Subcutaneous abdominal adipose tissue (tissue), 5 donors: ENCODE results near the gene DUSP7.
"Not testable (repeated sequence)": the region's sequence is repeated elsewhere in the genome, so short reads cannot be mapped to it uniquely, and the experiment has no call there.

ENCODE experiments used
- H3K27ac ChIP-seq: one replicate; pipeline ENCODE4 v1.7.0; 2013; ENCODE audit warnings: low read depth, mild to moderate bottlenecking, inconsistent platforms, low read length, moderate library complexity
- H3K27me3 ChIP-seq, 5 donors: one replicate each; pipeline ENCODE4 v1.7.0; 2013; ENCODE audit warnings: low read length in 5 of 5, inconsistent platforms in 1 of 5; ENCODE audit not compliant: control insufficient read depth in 5 of 5, insufficient read depth in 4 of 5
- H3K36me3 ChIP-seq, 5 donors: one replicate each; pipeline ENCODE4 v1.7.0; 2013; ENCODE audit warnings: low read length in 5 of 5; ENCODE audit not compliant: control insufficient read depth in 5 of 5, insufficient read depth in 5 of 5
- H3K4me1 ChIP-seq, 5 donors: one replicate each; pipeline ENCODE4 v1.7.0; 2013; ENCODE audit warnings: low read length in 5 of 5, mild to moderate bottlenecking in 3 of 5, moderate library complexity in 1 of 5; ENCODE audit not compliant: control insufficient read depth in 5 of 5, insufficient read depth in 5 of 5
- H3K4me3 ChIP-seq, 5 donors: one replicate each; pipeline ENCODE4 v1.7.0; 2013; ENCODE audit warnings: low read length in 5 of 5, low read depth in 1 of 5
- H3K9ac ChIP-seq, 5 donors: one replicate each; pipeline ENCODE4 v1.7.0; 2013; ENCODE audit warnings: low read length in 5 of 5, mild to moderate bottlenecking in 4 of 5, moderate library complexity in 3 of 5
- H3K9me3 ChIP-seq, 5 donors: one replicate each; pipeline ENCODE4 v1.7.0; 2013; ENCODE audit warnings: low read length in 5 of 5; ENCODE audit not compliant: control insufficient read depth in 5 of 5
- donor health status: healthy.
- donor health status: healthy.
- donor health status: healthy.
- donor health status: healthy.
- donor health status: healthy.

DUSP7 gene

DNA sequence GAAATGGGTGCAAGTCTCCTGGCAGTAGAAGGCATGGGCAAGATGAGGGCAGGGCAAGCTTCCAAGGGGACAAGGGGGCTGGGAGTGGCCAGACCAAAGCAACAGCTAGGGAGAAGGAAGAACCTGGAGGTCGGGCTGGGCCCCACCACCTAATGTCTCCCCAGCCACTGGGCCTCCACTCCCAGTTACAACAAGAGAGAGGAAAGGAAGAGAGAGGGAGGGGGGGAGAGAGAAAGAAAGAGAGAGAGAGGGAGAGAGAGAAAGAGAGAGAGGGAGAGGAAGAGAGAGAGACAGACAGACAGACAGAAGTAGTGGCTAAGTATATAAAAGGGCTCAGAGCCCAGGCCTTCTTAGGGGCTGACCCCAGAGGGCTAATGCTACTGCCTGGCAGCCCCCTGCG is 6.9 kb downstream of the DUSP7 start:
- Histone ChIP-seq H3K27me3 (no peaks in the 10 kb centered on the region), H3K4me3 (no peak overlapping the region), H3K4me1 (peaks cover 14 to 80% (median 42%) of the 10 kb centered on the region in 5 donors), H3K36me3 (peaks cover 0 to 56% (median 41%) of the 10 kb centered on the region in 5 donors), H3K27ac (no peak overlapping the region), H3K9ac (no peak overlapping the region), H3K9me3 (no peaks in the 10 kb centered on the region)

DNA sequence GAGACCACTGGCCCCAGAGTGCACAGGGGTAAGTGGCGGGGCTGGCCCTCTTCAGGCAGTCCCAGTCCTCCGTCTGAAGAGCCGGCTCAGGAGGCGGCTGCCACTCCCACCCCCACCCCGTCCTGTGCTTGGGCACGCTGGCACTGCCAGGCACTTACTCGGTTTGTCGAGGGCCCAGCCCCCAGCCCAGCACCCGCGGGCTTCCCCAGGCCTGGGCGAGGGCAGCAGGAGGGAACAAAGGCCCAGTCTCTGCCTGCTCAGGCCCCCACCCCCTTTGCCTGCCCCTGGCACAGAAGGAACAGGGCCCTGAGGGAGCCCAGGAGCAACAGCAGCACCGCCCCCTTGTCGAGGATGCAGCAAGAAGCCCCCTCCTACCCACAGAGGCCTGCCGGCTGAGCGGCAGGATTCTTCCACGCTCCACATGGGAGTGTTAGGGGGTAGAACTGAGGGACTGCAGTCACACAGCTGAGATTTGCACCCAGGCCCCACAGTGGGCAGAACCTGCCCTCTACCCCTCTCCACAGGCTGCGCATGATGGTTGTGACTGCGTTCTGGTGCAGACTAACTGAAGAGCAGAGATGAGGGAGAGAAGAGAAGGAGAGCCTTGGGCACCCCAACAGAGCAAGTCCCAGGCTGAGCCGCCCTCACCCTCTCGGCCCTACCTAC is 8.9 kb downstream of the DUSP7 start:
- Histone ChIP-seq H3K36me3 (peaks cover 0 to 43% (median 35%) of the 10 kb centered on the region in 5 donors), H3K9ac (no peak overlapping the region), H3K9me3 (no peaks in the 10 kb centered on the region), H3K4me3 (no peak overlapping the region), H3K27ac (no peak overlapping the region), H3K27me3 (no peaks in the 10 kb centered on the region), H3K4me1 (peaks cover 3 to 59% (median 21%) of the 10 kb centered on the region in 5 donors)

DNA sequence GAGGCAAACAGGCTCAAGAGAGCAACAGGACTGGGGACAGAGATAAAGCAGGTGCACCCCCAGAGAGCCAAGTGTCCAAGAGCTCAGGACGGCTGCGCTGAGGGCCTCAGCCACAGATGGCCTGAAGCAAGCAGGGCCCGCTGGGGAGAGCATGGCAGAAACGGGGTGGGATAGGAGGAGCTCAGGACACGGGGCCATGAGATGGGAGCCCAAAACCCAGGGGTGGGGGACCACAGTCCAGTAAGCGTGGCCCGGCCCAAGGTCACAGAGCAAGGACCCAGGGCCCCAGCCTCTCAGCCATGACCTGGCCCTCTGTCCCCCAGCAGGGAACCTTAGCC is 9.5 kb downstream of the DUSP7 start:
- H3K4me1 ChIP-seq, result peaks cover 0 to 53% (median 15%) of the 10 kb centered on the region in 5 donors
- H3K9me3 ChIP-seq, result no peaks in the 10 kb centered on the region
- no peak overlapping the region for H3K4me3 ChIP-seq
- H3K9ac ChIP-seq, result no peak overlapping the region
- H3K27ac ChIP-seq, result no peak overlapping the region
- no peaks in the 10 kb centered on the region for H3K27me3 ChIP-seq
- H3K36me3 ChIP-seq, result peaks cover 0 to 39% (median 33%) of the 10 kb centered on the region in 5 donors

GRCh38 chr3:52046186-52046901 is 10.0 kb downstream of the DUSP7 start:
- H3K4me1 ChIP-seq, result peaks cover 0 to 48% (median 10%) of the 10 kb centered on the region in 5 donors
- peaks cover 0 to 36% (median 30%) of the 10 kb centered on the region in 5 donors for H3K36me3 ChIP-seq
- no peak overlapping the region for H3K9ac ChIP-seq
- no peak overlapping the region for H3K27ac ChIP-seq
- H3K4me3 ChIP-seq, result no peak overlapping the region
- no peaks in the 10 kb centered on the region for H3K27me3 ChIP-seq
- no peaks in the 10 kb centered on the region for H3K9me3 ChIP-seq

- Histone ChIP-seq H3K4me1 (peaks cover 0 to 45% (median 8%) of the 10 kb centered on the region in 5 donors), H3K36me3 (peaks cover 0 to 24% (median 17%) of the 10 kb centered on the region in 5 donors), H3K9ac (no peak overlapping the region), H3K4me3 (no peak overlapping the region), H3K9me3 (no peaks in the 10 kb centered on the region), H3K27me3 (peaks cover 0 to 2% (median under 1%) of the 10 kb centered on the region in 5 donors), H3K27ac (no peak overlapping the region)
These were observed 11.3 kb downstream of the DUSP7 start for GRCh38 chr3:52044869-52045619.

DNA sequence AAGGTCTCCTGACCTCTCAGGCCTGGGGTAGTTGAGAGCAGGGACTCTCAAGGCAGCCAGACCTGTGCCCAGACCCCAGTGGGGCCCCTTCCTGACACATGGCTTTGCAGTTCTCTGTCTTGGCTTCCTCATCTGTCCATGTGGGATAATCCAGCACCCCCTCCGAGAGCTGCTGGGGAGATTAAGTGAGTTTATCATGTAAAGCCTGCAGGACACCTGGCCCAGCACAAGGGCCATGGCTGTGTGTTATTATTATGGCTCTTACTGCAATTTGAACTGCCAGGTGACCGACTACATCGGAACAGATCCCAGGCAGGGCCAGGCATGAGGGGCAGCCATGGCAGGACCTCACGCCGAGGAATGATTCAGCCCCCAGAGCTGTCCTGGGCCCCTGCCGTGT is 12.6 kb downstream of the DUSP7 start:
- H3K9me3 ChIP-seq, result no peaks in the 10 kb centered on the region
- peaks cover 0 to 9% (median 5%) of the 10 kb centered on the region in 5 donors for H3K27me3 ChIP-seq
- H3K27ac ChIP-seq, result no peak overlapping the region
- peaks cover 0 to 11% (median 4%) of the 10 kb centered on the region in 5 donors for H3K36me3 ChIP-seq
- H3K4me1 ChIP-seq, result peaks cover 0 to 41% (median 6%) of the 10 kb centered on the region in 5 donors
- H3K4me3 ChIP-seq, result no peak overlapping the region
- no peak overlapping the region for H3K9ac ChIP-seq

DNA sequence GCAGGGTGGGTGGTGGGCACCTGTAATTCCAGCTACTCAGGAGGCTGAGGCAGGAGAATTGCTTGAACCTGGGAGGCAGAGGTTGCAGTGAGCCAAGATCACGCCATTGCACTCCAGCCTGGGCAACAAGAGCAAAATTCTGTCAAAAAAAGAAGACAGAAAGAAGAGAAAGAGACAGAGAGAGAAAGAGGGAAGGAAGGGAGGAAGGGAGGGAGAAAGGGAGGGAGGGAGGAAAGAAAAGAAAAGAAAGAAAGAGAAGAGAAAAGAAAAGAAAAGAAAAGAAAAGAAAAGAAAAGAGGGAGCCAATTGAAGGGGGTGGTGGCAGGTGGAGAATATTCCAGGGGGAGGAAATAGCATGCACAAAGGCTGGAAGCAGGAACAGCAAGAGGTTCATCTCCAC is 13.3 kb downstream of the DUSP7 start:
- not testable (repeated sequence) for H3K4me3 ChIP-seq, H3K9ac ChIP-seq, H3K9me3 ChIP-seq, H3K27me3 ChIP-seq, H3K27ac ChIP-seq, H3K36me3 ChIP-seq
- peaks cover 0 to 35% (median 6%) of the 10 kb centered on the region in 5 donors for H3K4me1 ChIP-seq

- no peak overlapping the region for H3K9ac ChIP-seq
- H3K27me3 ChIP-seq, result peaks cover 0 to 9% (median 5%) of the 10 kb centered on the region in 5 donors
- no peaks in the 10 kb centered on the region for H3K36me3 ChIP-seq
- H3K4me3 ChIP-seq, result no peak overlapping the region
- H3K27ac ChIP-seq, result no peak overlapping the region
- peaks cover 0 to 18% (median 2%) of the 10 kb centered on the region in 5 donors for H3K4me1 ChIP-seq
- H3K9me3 ChIP-seq, result no peaks in the 10 kb centered on the region
These were observed 15.1 kb downstream of the DUSP7 start for GRCh38 chr3:52041118-52041731.

DNA sequence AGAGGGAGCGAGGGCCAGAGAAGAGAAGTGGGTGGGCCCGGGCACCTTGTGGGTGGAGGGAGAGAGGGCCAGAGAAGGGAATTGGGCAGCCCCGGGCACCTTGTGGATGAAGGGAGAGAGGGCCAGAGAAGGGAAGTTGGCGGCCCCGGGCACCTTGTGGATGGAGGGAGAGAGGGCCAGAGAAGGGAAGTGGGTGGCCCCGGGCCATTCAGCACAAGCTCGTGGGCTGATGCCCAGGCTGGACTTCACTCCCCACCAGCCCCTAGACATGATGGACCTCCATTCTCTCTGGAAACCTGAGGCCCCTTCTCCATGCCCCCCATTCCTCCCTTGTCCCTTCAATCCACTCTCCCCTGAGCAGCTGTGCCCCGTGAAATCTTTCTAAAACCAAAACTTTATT is 15.8 kb downstream of the DUSP7 start:
- Histone ChIP-seq H3K4me1 (peaks cover 0 to 16% (median 2%) of the 10 kb centered on the region in 5 donors), H3K36me3 (no peaks in the 10 kb centered on the region), H3K9me3 (no peaks in the 10 kb centered on the region), H3K27me3 (peaks cover 0 to 9% (median 5%) of the 10 kb centered on the region in 5 donors), H3K27ac (no peak overlapping the region), H3K4me3 (no peak overlapping the region), H3K9ac (no peak overlapping the region)
